NCI-H2171 treated with DMSO at 0.1 percent for 48 hours (cell line): Measurements from ENCODE around the gene SLAIN1.

ENCODE experiments used
- DNase-seq: peaks from one replicate; lab custom pipeline; 2025; lab: John Stamatoyannopoulos, UW

The SLAIN1 gene

DNA sequence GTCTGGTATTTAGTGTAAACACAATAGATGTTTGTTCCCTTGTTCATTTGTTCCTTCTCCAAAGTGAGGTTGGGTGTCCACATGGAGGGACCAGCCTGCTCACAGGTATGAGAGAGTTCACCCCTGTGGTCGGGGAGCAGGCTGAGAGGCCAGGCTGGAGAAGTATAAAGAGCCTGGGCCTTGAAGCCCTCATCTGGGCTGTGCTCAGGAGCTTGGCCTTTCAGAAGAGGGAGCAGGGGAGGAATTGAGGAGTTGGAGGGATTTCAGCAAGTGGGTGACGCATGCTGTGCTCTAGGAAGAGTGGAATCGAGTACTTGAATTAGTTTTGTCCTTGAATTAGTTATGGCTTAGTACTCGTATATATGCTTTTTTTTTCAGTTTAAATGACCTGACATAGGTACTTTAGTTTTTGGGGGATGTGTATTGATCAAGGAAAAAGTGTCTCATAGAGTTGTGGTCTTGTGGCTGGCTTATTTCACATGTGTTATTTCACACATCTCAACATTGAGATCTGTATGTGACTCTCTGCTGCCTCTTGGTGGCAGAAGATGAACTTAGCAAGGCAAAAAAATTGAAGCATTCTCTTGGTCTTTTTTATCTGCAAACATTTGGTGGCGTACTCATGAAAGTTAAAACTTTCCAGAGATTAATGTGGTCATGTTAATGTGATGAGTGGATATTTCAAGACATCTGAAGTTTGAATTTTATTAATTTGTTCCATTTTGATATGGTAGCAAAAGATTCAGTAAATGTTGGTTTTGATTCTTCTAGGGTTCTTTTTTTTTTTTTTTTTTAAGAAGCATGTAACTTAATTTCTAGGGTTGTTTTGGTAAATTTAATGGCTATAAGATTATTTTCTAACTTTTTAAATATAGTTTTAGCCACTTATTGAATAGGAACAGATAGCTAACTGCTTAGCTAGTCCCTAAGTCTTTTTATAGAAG lies 54.3 kb downstream of the SLAIN1 start:
- DNase-seq: peak; percentile 66

DNA sequence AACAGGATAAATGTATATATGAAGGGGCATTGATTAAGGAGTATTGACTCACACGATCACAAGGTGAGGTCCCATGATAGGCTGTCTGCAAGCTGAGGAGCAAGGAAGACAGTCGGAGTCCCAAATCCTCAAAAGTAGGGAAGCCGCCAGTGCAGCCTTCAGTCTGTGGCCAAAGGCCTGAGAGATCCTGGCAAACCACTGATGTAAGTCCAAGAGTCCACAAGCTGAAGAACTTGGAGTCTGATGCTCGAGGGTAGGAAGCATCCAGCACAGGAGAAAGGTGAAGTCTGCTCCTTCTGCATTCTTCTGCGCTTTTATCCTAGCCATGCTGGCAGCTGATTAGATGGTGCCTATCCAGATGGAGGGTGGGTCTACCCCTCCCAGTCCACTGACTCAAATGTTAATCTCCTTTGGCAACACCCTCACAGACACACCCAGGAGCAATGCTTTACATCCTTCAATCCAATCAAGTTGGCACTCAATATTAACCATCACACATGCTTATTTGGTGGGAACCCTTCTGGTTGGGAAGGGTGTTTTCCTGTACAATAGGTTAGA lies 55.1 kb downstream of the SLAIN1 start:
- DNase-seq: no peak

DNA sequence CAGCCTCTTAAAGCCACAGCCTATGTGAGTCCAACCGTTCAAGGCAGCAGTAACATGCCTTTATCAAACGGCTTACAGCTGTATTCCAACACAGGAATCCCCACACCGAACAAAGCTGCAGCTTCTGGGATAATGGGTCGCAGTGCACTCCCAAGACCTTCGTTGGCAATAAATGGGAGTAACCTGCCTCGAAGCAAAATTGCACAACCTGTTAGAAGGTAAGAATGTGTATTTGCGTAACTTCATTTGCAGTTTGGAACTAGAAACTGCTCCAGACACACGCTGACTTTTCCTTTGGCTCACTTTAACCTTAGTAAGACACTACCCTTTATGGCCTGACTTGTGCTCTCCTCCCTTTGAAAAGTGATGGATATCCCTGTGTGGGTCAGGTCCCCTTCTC lies 63.4 kb downstream of the SLAIN1 start:
- DNase-seq: no peak

DNA sequence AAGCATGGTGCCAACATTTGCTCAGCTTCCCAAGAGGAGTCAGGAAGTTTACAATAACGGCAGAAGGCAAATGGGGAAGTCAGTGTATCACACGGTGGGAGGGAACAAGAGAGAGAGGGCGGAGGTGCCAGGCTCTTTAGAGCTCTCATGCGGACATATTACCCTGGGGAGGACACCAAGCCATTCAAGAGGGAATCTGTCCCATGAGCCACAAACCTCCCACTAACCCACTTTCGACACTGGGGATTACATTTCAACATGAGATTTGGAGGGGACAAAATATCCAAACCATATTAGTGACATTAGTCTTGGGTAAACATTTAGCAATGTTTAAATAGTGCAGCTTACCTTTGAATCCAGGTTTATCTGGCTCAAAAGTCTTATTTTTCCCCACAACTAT lies 69.9 kb downstream of the SLAIN1 start:
- DNase-seq: peak; percentile 30

DNA sequence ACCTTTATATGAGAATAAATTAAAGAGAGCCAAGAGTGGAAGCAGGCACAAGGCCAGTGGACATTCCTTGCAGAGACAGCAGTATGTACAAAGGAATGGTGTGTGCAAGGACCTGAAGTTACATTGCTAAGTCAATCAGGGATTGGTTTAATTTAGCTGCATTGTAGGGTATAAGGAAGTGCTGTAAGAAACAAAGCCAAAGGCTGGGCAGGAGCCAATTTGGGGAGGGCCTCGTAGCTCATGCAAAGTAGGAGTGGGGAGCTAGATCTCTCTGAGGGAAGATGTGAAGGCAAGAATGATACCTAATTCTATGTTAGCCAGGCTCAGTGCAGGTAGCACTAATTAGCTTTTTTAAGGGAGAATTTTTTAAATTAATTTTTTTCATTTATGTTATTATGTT lies 76.7 kb downstream of the SLAIN1 start:
- no peak for DNase-seq

DNA sequence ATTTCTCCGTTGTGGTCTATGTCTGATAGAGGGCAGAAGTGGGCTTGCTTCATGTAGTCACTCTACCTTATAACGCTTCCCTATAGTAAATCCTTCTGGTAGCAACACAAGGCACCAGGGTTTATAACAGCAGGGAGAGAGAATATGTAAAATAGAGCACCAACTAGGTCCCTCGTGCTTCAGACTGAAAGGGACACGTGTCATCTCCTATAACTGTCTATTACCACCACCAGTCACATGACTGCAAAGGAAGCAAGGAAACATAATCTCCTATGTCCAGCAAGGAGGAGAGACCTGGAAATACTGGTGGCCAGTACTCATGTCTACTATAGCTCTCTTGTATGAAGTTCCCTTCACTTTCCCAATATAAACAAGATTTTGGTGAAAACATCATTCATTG lies 79.2 kb downstream of the SLAIN1 start:
- DNase-seq: no peak

DNA sequence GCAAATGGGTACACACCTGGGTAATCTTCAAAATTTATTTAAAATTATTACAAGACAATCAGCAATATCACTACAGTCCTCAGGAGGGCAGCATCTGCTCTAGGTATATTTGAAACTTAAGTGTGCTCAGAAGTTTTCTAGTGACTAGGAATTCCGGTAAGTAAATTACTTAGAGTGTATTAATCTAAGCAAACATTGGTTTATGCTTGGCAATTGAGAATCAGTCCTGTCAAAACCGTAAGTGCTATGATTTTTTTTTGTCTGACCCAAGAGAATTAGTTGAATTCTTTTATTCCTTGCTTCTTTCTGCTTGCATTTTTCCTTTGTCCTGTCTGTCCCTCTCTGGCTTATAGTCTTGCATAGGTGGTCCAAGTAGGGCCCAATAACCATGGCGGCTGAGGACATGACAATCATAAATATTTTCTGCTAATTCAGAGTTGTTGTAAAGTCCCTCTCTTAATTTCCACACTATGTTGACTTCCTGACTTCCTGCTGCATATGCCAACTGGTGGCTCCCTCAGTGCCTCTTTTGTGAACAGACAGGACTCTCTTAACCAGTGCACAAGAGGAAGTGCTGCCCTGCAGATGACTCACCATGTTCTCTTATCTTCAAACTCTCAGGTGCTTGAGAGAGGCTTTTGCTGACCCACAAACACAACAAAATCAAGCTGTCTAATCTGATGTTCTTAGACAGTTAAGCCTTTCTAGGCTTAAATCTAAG lies 82.2 kb downstream of the SLAIN1 start:
- DNase-seq: peak; percentile 71

DNA sequence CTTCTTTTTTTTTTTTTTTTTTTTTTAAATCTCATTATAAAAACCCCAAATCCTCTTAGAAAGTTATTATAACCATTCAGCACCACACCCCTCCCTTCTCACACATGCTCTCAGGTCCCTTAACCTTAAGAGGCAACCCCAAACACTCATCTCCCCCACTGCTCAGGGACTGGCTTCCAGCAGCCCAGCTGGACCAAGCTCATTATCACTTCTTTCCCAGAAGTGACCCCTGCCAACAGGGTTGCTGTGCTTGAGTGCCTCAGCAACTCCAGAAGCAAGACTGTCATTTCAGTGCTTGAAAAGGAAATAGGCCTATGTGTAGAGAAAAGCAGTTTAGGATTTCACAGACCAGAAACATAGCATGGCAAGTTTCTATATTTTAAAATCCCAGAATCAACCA lies 84.3 kb downstream of the SLAIN1 start:
- no peak for DNase-seq

DNA sequence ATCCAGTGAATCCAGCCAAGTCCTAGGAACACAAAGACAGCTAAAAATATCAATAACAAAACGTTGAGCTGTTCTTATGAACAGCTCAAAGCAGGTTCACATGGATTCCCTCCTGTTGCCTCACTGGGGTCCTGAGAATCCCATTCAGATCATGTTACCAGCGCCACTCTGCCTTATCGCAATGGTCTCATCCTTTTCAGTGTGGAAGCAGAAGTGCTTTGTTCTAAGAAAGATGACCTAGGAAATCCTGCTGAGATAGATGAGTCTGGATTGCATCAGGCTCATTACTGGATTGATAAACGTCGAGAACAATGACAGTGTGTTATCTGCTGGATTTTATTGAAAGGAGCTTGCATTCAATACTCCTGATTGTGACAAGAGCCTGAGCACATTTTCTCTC lies 87.0 kb downstream of the SLAIN1 start:
- DNase-seq: no peak

DNA sequence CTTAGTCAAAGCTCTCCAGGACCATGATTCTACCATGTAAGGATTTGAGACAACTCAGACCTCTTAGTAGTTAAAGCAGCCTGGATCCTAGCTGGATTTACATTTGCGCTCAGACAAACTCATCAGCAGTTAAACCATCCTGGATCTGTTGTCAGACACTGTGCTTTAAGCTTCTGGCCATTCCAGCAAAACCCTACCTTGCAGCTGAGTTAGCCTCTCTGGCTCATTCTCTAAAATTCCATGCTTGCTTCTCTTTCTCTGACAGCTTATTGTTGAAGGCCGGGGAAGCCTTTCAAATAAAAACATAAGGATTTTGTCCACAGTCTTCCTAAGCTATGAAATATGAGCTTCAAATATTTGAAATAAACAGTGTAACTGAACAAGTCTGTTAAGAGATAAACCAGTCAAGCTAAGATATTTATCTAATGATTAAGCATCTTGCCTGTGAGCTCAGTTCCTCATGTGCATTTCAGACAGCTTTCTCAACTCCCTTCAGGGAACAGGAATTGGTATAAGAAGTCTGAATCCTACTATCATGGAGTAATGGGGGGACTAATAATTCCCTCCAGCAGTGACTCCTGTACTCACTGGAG lies 89.3 kb downstream of the SLAIN1 start:
- DNase-seq: no peak

DNA sequence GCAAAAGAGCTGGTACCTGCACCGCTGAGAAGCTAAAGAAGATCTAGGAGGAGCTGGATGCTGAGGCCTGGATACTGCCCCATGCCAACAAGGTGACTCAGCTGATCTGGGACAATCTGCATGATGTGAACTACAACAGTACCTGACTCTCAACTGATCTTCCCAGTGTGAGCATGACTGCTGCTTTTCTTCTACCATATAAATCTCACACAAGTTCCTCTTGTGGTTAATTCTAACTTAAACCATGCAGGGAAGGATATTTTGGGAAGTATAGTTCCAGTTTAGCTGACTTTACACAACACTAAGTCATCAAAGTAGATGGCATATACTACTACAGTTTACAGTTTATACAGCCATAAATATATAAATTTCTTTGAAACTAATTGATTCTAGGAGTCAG lies 91.9 kb downstream of the SLAIN1 start:
- no peak for DNase-seq

DNA sequence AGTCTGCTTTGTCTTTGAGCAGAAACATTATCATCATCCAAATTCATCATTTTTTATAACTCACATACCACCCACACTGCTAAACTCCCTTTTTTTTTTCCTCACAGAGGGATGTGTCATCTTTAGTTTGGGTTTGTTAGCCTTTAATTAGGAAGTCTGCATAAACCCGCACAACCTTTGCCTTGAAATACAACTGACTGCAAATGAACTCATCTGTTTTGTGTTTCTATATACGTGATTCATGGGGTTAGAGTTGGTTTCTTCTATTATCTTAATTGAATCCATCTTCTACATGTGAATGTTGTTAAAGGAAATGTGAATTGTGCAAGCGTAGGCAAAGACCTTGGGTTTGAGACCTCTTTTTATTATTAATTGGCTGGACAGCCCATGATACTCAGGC lies 102.7 kb downstream of the SLAIN1 start:
- no peak for DNase-seq

DNA sequence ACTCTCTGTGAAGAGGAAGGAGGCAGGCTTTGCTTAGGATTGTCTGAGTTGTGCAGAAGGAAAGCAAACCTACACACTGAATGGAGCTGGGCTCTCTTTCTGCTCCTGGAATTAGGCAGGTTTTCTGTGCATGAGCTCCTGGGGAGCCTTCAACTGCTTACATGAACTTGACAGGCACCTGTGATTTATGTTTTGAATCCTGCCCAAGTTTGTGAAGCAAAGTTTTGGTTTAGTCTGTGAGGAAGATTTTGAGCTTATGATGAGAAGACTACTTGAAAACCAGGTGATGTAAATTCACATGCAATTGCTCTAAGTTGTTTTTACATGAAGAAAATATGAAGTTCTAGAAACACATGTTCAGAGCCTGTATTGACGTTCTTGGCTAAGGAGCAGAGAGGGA lies 109.0 kb downstream of the SLAIN1 start:
- no peak for DNase-seq

DNA sequence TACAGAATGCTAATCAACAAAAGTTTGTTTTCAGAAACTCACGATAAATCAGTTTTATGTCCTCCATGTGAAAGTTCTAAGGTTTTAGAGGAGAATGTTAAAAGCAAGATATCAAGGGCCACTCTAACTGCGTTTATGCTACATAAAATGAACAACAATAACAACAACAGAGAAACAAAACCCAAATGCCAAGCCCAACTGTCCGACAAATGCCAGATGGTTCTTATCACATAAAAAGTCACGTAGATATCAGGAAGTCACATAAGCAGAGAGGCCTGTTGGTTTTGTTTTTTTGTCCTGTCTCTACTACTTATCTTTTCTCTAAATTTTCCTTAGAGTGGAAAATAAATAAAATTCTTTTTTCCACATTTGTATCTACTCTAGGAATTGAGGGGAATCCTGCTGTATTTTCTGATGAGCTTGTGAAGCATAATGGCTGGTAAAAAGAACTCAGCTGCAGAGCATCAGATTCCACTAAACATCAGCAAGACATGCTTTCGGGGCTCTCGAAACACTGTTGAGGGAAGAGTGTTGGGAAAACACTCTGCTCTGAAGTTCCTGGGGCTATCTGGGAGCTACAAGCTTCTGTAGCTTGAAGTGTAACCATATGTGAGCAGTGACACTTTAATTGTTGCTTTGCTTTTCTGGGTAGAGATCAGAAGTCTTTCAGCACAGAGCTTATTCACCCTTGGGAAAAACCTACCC lies 110.1 kb downstream of the SLAIN1 start:
- DNase-seq: no peak

DNA sequence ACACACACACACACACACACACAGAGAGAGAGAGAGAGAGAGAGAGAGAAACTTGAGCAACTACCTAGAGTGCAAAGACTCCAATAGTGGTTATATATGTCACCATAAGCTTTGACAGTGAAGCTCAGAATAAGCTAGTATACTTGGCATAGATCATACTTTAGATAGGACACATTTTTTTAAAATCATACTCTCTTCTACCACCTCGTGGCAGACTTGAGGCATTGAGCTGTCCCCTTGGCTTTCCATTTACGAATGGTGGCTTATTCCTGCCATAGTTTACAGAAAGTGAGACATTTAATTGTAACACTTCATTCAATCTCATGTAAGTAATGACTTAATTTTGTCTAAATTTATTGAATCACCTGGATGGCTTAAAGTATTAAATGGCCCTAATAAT lies 112.9 kb downstream of the SLAIN1 start:
- DNase-seq: peak; percentile 3

DNA sequence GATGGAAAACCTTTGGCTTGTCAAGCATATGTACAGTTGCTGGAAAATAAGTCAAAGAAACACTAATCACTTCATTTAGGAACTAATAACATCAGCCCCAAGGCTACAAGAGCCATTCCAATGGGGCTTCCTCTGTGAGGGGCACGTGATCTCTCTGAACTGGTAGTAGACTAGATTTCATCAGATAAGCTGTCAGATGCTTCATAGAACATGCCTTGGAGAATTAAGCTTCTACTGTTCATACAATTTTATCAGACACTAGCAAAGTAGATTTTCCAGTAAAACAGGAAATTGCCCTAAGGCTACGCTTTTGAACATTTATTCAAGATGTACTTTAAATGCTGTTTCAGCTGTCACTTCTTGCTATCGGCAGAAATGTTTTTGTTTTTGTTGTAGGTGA lies 113.4 kb downstream of the SLAIN1 start:
- no peak for DNase-seq

DNA sequence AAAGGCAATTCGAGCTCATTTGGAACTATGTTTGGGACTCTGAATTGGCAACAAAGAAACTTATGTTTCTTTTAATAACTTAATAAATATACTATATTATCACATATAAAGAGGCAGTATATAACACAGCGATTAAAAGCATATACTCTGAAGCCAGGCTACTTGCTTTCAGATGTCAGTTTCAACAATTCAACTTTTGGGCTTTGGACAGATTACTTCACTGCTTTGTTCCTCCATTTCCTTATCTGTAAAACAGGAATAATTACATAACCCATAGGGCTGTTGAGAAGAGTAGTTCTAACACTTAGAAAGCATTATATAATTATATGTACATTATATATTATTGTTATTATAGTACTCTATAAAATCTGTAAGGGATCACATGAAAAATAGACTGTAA lies 113.9 kb downstream of the SLAIN1 start:
- no peak for DNase-seq

DNA sequence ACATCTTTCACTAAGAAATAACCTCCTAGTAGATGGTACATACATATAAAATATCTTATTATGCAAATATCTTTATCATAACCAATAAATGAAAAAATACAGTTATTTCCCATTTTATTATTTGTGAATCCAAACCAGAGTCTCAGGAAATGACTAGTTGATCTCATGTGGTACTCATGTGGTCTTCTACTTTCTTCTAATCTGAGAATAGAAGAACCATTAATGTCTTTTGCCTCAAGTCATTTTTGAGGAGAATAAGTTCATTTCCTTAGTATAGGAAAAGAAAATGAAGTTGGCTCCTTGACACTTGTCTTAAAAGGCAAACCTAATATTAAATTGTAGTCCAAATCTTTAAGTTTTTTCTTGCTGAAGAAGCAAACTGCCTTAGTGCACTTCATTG lies 114.5 kb downstream of the SLAIN1 start:
- no peak for DNase-seq
